ENCODE measurements around the gene MAN2B2.

GRCh38 chr4:6584865-6585264, 9.9 kb downstream of the MAN2B2 start:
- TF ChIP-seq, protein P1, sequence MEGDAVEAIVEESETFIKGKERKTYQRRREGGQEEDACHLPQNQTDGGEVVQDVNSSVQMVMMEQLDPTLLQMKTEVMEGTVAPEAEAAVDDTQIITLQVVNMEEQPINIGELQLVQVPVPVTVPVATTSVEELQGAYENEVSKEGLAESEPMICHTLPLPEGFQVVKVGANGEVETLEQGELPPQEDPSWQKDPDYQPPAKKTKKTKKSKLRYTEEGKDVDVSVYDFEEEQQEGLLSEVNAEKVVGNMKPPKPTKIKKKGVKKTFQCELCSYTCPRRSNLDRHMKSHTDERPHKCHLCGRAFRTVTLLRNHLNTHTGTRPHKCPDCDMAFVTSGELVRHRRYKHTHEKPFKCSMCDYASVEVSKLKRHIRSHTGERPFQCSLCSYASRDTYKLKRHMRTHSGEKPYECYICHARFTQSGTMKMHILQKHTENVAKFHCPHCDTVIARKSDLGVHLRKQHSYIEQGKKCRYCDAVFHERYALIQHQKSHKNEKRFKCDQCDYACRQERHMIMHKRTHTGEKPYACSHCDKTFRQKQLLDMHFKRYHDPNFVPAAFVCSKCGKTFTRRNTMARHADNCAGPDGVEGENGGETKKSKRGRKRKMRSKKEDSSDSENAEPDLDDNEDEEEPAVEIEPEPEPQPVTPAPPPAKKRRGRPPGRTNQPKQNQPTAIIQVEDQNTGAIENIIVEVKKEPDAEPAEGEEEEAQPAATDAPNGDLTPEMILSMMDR (optimal IDR thresholded peaks at IDR 0.05 in 1 of 3, IDR thresholded peaks at IDR 0.05 in 1 of 3, conservative IDR thresholded peaks at IDR 0.05 in 1 of 3; ENCODE audit: extremely low read depth in 1 of 3, insufficient read depth in 2 of 3, low read length in 3 of 3): no peak
- TF ChIP-seq EZH2 (IDR thresholded peaks at IDR 0.05; ENCODE audit: low read length): no peak
